GM12872 (cell line): ENCODE data around the gene PPP1R36.

ENCODE experiments used
- CTCF ChIP-seq: IDR thresholded peaks from 3 replicates; pipeline ENCODE4 v1.5.1; 2011; ENCODE audit warnings: low read depth, mild to moderate bottlenecking, low read length, moderate library complexity; ENCODE audit not compliant: insufficient read depth

PPP1R36 gene

GRCh38 chr14:64510825-64511671 is 38.7 kb upstream of the PPP1R36 start:
- TF ChIP-seq CTCF: peak; percentile 92

DNA sequence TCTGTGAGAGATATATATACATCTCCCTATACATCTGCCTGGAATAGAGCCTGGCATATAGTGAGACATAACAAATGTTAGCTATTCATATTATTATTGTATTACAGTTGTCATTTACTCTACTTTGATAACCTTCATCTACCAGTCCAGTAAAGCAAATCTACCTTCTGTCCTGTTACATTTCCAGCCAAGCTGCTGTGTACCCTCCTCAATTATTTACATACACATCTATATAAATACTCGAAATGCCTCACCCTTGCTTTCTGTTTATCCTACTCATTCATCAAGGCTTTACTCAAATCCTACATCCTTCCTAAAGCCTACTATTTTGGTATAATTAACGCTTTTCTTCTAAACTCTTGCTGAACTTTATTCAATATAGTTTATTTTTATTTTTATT is 36.5 kb upstream of the PPP1R36 start:
- TF ChIP-seq CTCF: no peak

- no peak for TF ChIP-seq CTCF
Observed at GRCh38 chr14:64515053-64515452, 34.7 kb upstream of the PPP1R36 start.

- TF ChIP-seq CTCF: no peak
Observed at GRCh38 chr14:64516969-64517368, 32.8 kb upstream of the PPP1R36 start.

GRCh38 chr14:64518229-64518628 is 31.5 kb upstream of the PPP1R36 start:
- no peak for TF ChIP-seq CTCF

DNA sequence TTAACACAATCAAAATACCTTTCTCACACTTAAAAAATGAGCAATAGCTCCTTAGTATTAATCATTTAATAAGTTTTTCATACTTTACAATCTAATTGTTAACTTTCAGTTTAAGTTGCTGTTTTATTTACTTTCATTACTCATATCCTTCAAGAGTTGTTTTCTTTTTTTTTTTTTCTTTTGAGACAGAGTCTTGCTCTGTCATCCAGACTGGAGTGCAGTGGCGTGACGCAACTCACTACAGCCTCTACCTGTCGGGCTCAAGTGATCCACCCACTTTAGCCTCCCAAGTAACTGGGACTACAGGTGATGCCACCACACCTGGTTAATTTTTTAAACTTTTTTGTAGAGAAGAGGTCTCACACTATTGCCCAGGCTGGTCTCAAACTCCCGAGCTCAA is 29.1 kb upstream of the PPP1R36 start:
- no peak for TF ChIP-seq CTCF

DNA sequence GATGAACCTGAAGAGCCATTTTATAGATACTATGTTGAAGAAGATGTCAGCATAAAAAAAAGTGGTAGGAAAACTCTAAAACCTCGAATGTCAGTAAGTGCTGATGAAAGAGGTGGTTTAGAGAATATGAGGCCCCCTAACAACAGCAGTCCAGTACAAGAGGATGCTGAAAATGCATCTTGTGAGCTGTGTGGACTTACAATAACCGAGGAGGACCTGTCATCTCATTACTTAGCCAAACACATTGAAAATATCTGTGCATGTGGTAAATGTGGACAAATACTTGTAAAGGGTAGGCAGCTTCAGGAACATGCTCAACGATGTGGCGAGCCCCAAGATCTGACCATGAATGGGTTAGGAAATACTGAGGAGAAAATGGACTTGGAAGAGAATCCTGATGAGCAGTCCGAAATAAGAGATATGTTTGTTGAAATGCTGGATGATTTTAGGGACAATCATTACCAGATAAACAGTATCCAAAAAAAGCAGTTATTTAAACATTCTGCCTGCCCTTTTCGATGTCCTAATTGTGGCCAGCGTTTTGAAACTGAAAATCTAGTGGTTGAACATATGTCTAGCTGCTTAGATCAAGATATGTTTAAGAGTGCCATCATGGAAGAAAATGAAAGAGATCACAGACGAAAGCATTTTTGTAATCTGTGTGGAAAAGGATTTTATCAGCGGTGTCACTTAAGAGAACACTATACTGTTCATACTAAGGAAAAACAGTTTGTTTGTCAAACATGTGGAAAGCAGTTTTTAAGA is 27.0 kb upstream of the PPP1R36 start:
- no peak for TF ChIP-seq CTCF
